ENCODE data around the gene FCHO2.

DNA sequence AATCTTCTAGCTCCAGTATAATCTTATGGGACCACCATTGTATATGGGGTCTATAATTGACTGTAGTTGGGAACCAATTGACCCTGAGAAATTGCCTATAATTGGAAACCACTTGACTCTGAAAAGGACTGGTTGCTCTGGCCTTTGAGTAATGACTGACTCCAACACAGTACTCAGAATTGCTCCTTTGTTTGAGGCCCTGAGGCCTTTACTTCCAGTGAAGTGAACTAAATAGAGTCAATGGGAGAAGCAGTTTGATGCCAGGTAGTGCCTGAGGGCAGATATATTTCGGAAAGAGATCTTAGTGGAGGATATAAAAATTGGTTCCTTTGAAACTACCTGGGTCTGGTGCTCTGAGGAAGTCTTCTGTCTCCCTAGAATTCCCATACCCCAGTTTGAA, 148.5 kb downstream of the FCHO2 start:
- TF ChIP-seq, protein P1, sequence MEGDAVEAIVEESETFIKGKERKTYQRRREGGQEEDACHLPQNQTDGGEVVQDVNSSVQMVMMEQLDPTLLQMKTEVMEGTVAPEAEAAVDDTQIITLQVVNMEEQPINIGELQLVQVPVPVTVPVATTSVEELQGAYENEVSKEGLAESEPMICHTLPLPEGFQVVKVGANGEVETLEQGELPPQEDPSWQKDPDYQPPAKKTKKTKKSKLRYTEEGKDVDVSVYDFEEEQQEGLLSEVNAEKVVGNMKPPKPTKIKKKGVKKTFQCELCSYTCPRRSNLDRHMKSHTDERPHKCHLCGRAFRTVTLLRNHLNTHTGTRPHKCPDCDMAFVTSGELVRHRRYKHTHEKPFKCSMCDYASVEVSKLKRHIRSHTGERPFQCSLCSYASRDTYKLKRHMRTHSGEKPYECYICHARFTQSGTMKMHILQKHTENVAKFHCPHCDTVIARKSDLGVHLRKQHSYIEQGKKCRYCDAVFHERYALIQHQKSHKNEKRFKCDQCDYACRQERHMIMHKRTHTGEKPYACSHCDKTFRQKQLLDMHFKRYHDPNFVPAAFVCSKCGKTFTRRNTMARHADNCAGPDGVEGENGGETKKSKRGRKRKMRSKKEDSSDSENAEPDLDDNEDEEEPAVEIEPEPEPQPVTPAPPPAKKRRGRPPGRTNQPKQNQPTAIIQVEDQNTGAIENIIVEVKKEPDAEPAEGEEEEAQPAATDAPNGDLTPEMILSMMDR (IDR thresholded peaks at IDR 0.05): no peak
- TF ChIP-seq POLR2AphosphoS5 (IDR thresholded peaks at IDR 0.05; ENCODE audit: low read depth, low read length): no peak

Data from Panc1 (cell line).